ENCODE data around the gene CDH13. TPM values are rescaled to one million over a fixed set of nuclear protein-coding genes. Genes with fewer than 3 reads are reported as not detected.

CDH13 gene
- total RNA-seq, 4 donors from 2014 or later, result 2.0 to 6.6 (median 4.1) TPM; not detected in 1

DNA sequence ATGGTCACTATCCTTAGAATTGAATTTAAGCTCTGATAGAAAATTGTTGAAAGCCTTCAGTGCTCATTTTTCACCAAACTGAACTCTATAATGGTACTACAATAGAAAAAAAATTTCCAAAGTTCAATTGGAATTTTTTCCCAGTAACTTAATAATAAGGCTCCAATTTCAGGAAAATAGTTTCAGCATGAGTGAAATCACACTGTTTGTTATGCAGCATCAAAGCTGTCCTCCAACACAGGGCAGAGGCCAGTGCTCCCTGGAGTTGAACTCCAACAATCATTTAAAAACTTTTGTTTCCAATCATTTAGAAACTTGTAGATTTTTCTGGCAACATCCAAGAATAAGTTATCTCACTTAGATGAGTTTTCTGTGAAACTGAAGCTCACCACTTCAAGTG lies 1077.9 kb downstream of the CDH13 start:
- Histone ChIP-seq H3K4me1 (no peaks in the 10 kb centered on the region), H3K4me3 (no peak overlapping the region), H3K27me3 (no peaks in the 10 kb centered on the region), H3K27ac (no peak overlapping the region), H3K9me3 (no peaks in the 10 kb centered on the region), H3K36me3 (no peaks in the 10 kb centered on the region)
- no peak for DNase-seq
- TF ChIP-seq CTCF (IDR thresholded peaks at IDR 0.05) (no peak), POLR2A (IDR thresholded peaks at IDR 0.05) (no peak)

GRCh38 chr16:83705856-83706255 lies 1079.1 kb downstream of the CDH13 start:
- no peaks in the 10 kb centered on the region for H3K9me3 ChIP-seq

DNA sequence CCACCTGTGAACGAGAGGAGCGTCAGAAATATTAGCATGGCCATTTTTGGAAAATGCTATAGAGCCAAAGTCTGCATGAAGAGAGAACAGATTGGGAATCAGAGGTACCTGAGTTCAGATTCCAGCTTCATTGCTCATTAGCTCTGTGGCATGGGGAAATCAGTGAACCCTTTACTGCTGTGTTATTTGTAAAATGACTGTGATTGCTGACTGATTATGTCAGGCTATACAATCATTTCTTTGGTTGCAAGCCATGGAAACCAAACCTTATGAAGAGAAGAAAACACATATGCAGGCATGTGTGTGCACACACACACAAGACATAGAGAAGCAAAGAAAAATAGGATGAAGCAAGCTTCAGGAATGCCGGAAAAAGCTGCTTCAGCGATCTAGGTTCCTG lies 1079.6 kb downstream of the CDH13 start:
- H3K27ac ChIP-seq, result no peak overlapping the region
- H3K36me3 ChIP-seq, result no peaks in the 10 kb centered on the region
- no peaks in the 10 kb centered on the region for H3K4me1 ChIP-seq
- DNase-seq, result no peak
- H3K4me3 ChIP-seq, result no peak overlapping the region
- H3K27me3 ChIP-seq, result no peaks in the 10 kb centered on the region
- TF ChIP-seq POLR2A (IDR thresholded peaks at IDR 0.05) (no peak), CTCF (IDR thresholded peaks at IDR 0.05) (no peak)
- no peaks in the 10 kb centered on the region for H3K9me3 ChIP-seq

More at GRCh38 chr16:83705856-83706255, 1079.1 kb downstream of the CDH13 start:
- TF ChIP-seq POLR2A (IDR thresholded peaks at IDR 0.05) (no peak), CTCF (IDR thresholded peaks at IDR 0.05) (no peak)
- Histone ChIP-seq H3K27ac (no peak overlapping the region), H3K4me3 (no peak overlapping the region), H3K4me1 (no peaks in the 10 kb centered on the region), H3K36me3 (no peaks in the 10 kb centered on the region), H3K27me3 (no peaks in the 10 kb centered on the region)
- no peak for DNase-seq

- no peak for TF ChIP-seq CTCF (IDR thresholded peaks at IDR 0.05)
- H3K27ac ChIP-seq, result no peak overlapping the region
- H3K36me3 ChIP-seq, result no peaks in the 10 kb centered on the region
Measured at GRCh38 chr16:83711069-83711468, 1084.3 kb downstream of the CDH13 start.

DNA sequence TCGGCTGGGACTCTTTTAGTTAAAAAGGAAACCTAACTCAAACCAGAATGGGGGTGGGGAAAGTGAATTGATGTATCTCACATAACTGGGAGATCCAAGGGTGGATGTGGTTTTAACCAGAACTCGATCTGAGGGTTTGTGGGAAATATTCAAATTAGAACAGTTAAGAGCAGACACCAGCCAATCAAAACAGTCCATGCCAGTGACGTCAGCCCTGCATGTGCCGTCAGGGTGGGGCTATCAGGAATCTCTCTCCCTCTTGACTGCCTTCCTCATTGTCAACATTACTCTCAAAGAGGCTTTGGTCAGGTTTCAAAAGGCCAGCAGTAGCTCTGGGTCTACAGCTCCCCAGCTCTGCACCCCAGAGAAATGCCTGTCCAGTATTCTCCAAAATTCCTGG lies 1086.8 kb downstream of the CDH13 start:
- no peaks in the 10 kb centered on the region for H3K9me3 ChIP-seq
- no peak for TF ChIP-seq POLR2A (IDR thresholded peaks at IDR 0.05)
- no peak for TF ChIP-seq CTCF (IDR thresholded peaks at IDR 0.05)
- H3K27me3 ChIP-seq, result no peaks in the 10 kb centered on the region
- no peak for DNase-seq
- H3K4me1 ChIP-seq, result no peaks in the 10 kb centered on the region
- H3K27ac ChIP-seq, result no peak overlapping the region
- H3K36me3 ChIP-seq, result no peaks in the 10 kb centered on the region
- H3K4me3 ChIP-seq, result no peak overlapping the region

More at GRCh38 chr16:83711069-83711468, 1084.3 kb downstream of the CDH13 start:
- no peaks in the 10 kb centered on the region for H3K9me3 ChIP-seq
- no peak for DNase-seq
- H3K4me3 ChIP-seq, result no peak overlapping the region
- H3K27me3 ChIP-seq, result no peaks in the 10 kb centered on the region
- H3K4me1 ChIP-seq, result no peaks in the 10 kb centered on the region

DNA sequence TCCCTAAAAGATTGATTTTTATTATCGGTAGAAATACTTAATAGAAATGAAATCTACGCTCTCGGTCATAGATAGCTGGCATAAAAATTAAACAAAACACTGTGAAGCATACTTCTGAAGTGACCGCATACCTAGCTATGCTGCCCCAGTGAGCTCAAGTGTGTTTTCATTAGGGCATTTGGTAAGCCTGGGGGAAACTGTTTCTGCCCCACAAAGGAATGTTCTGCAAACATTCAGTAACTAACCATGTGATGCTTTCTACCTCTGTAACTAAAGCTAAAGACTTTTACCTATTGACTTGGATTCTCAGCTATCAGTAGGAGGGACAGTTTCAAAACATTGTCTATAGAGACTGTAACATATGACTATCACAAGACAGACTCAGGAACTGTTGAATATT lies 1087.5 kb downstream of the CDH13 start:
- no peak for DNase-seq
- H3K27ac ChIP-seq, result no peak overlapping the region
- no peaks in the 10 kb centered on the region for H3K36me3 ChIP-seq
- H3K4me1 ChIP-seq, result no peaks in the 10 kb centered on the region
- no peak for TF ChIP-seq CTCF (IDR thresholded peaks at IDR 0.05)
- TF ChIP-seq POLR2A (IDR thresholded peaks at IDR 0.05), result no peak
- no peaks in the 10 kb centered on the region for H3K9me3 ChIP-seq
- H3K27me3 ChIP-seq, result no peaks in the 10 kb centered on the region
- H3K4me3 ChIP-seq, result no peak overlapping the region

All from Peyer's patch (tissue), 4 donors.